Measurements from ENCODE around the gene HMCN1.

DNA sequence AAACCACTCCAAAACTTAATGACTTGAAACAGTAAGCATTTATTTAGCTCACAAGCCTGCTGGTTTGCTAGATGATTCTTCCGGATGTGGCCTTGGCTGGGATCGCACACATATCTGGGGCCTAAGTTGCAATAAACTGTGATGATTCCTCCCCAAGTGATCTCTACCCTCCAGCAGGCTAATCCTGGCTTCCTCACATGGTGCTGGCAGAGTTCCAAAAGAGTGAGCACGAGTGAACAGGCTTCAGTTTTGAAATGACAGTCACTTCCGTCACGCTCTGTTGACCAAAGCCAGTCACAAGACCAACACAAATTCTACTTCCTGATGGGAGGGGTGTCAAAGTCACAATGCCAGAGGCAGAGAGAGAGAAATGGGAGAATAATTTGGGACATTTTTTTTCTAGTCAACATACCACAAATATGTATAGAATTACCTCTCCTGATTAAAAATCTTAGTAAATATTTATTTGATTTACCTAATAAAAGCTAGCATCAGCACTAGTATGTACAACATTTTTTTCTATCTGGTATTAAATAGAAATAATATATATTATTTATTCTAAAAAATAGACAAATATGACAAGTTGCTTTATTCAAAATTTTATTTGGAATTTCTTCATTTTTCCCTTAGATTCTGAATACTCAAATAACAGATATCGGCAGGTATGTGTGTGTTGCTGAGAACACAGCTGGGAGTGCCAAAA, 348.2 kb downstream of the HMCN1 start:
- TF ChIP-seq, protein P1, sequence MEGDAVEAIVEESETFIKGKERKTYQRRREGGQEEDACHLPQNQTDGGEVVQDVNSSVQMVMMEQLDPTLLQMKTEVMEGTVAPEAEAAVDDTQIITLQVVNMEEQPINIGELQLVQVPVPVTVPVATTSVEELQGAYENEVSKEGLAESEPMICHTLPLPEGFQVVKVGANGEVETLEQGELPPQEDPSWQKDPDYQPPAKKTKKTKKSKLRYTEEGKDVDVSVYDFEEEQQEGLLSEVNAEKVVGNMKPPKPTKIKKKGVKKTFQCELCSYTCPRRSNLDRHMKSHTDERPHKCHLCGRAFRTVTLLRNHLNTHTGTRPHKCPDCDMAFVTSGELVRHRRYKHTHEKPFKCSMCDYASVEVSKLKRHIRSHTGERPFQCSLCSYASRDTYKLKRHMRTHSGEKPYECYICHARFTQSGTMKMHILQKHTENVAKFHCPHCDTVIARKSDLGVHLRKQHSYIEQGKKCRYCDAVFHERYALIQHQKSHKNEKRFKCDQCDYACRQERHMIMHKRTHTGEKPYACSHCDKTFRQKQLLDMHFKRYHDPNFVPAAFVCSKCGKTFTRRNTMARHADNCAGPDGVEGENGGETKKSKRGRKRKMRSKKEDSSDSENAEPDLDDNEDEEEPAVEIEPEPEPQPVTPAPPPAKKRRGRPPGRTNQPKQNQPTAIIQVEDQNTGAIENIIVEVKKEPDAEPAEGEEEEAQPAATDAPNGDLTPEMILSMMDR (IDR thresholded peaks at IDR 0.05; ENCODE audit: insufficient read depth, low read length, poor library complexity, severe bottlenecking): no peak
- TF ChIP-seq EZH2phosphoT487 (conservative IDR thresholded peaks at IDR 0.05; ENCODE audit: low read length): no peak
